GM12878 (cell line): ENCODE results near the gene GNPDA2. TPM values are rescaled to one million over a fixed set of nuclear protein-coding genes. Genes with fewer than 3 reads are reported as not detected.

ENCODE experiments used
- ATAC-seq: fragments of 200-7000 bp; cut with Tn5 transposase; 3 replicates; pipeline ENCODE4 v1.9.1; 2020; ENCODE audit warnings: mild to moderate bottlenecking, moderate library complexity
- Bru-seq: library from RNA; stranded (reverse); fragments of 400-500 nt; gene quantifications from one replicate; lab custom pipeline; 2021; lab: Mats Ljungman, UMichigan
- BruChase-seq, 2 experiments: library from RNA; stranded (reverse); fragments of 400-500 nt; gene quantifications; one replicate each; lab custom pipeline; 2021; lab: Mats Ljungman, UMichigan
- BruUV-seq: library from RNA; stranded (reverse); fragments of 400-500 nt; replicated peaks from 2 replicates; lab custom pipeline; 2021; lab: Mats Ljungman, UMichigan
- CTCF ChIA-PET: fragments of 300-600 bp; sonication (Branson Sonifier 250); formaldehyde crosslinking; extraction: SDS; loops from one replicate; lab custom pipeline; 2021; ENCODE audit warnings: inconsistent platforms; lab: Yijun Ruan, JAX
- POLR2A ChIA-PET: fragments of 350-600 bp; formaldehyde crosslinking; extraction: SDS; loops from one replicate; lab custom pipeline; 2021; ENCODE audit warnings: inconsistent platforms; lab: Charles Lee
- RAD21 ChIA-PET: fragments of 300-600 bp; sonication (Branson Sonifier 250); formaldehyde crosslinking; loops from one replicate; lab custom pipeline; 2023; ENCODE audit warnings: antibody characterized with exemption; ENCODE audit not compliant: unreplicated experiment; lab: Charles Lee
- SMC1A ChIA-PET: fragments of 300-600 bp; sonication (Branson Sonifier 250); formaldehyde crosslinking; loops from one replicate; lab custom pipeline; 2023; ENCODE audit not compliant: unreplicated experiment, uncharacterized antibody; lab: Charles Lee
- DNase-seq: peaks from one replicate; pipeline ENCODE4 v3.0.0-alpha.2; 2011; ENCODE audit warnings: low read depth, low spot score
- FAIRE-seq: peaks from 3 replicates; lab custom pipeline; 2011; peaks lifted over from hg19 to GRCh38; lab: Jason Lieb, UNC
- H2AFZ ChIP-seq: 2 replicates; pipeline ENCODE4 v1.6.0; 2011; ENCODE audit warnings: low read depth, low read length, control low read depth; ENCODE audit not compliant: control insufficient read depth
- H3K27ac ChIP-seq: 2 replicates; pipeline ENCODE4 v1.5.1; 2011; ENCODE audit warnings: control low read depth; ENCODE audit not compliant: control insufficient read depth, insufficient read depth
- H3K27me3 ChIP-seq, 2 experiments: replicated peaks in 1 of 2; 2 replicates each; pipeline versions ENCODE4 v1.6.0 to v1.6.1; 2011; ENCODE audit warnings: low read length in 1 of 2; ENCODE audit not compliant: control insufficient read depth in 2 of 2, insufficient read depth in 2 of 2
- H3K36me3 ChIP-seq, 2 experiments: 2 replicates each; pipeline ENCODE4 v1.5.1; 2011; ENCODE audit warnings: low read length in 1 of 2; ENCODE audit not compliant: control insufficient read depth in 2 of 2, insufficient read depth in 2 of 2
- H3K4me1 ChIP-seq: 2 replicates; pipeline ENCODE4 v1.6.1; 2011; ENCODE audit warnings: mild to moderate bottlenecking, low read length, moderate library complexity, mixed read lengths; ENCODE audit not compliant: control insufficient read depth, insufficient read depth
- H3K4me2 ChIP-seq: 2 replicates; pipeline ENCODE4 v1.6.0; 2011; ENCODE audit warnings: control low read depth; ENCODE audit not compliant: control insufficient read depth, insufficient read depth
- H3K4me3 ChIP-seq: fragments of 200-600 bp; sonication (generic); 2 replicates; pipeline ENCODE4 v1.5.1; 2016
- H3K79me2 ChIP-seq: 2 replicates; pipeline ENCODE4 v1.6.0; 2011; ENCODE audit warnings: low read length; ENCODE audit not compliant: control insufficient read depth, insufficient read depth
- H3K9ac ChIP-seq: 2 replicates; pipeline ENCODE4 v1.8.0; 2011; ENCODE audit warnings: low read length, control low read depth, mixed read lengths; ENCODE audit not compliant: control insufficient read depth, insufficient read depth
- H3K9me3 ChIP-seq: replicated peaks from 3 replicates; pipeline ENCODE4 v1.5.1; 2011; ENCODE audit warnings: mild to moderate bottlenecking, low read length; ENCODE audit not compliant: control insufficient read depth, insufficient read depth
- H4K20me1 ChIP-seq: 2 replicates; pipeline ENCODE4 v1.6.0; 2011; ENCODE audit not compliant: control insufficient read depth, insufficient read depth
- BCL11A ChIP-seq: IDR thresholded peaks from 2 replicates; pipeline ENCODE4 v1.6.1; 2011; ENCODE audit warnings: low read depth, low read length
- CHD2 ChIP-seq: IDR thresholded peaks from 2 replicates; pipeline ENCODE4 v1.6.1; 2011; ENCODE audit warnings: low read depth, low read length, improper control_type of control experiment, borderline replicate concordance
- EGR1 ChIP-seq, 2 experiments: IDR thresholded peaks; 1 replicate in 1 of 2; 2 replicates in 1 of 2; pipeline ENCODE4 v1.6.1; 2011 to 2012; ENCODE audit warnings: low read depth in 2 of 2, low read length in 2 of 2, borderline replicate concordance in 1 of 2, mild to moderate bottlenecking in 1 of 2, moderate library complexity in 1 of 2
- HDAC2 ChIP-seq: fragments of 200-600 bp; sonication (generic); IDR thresholded peaks from 2 replicates; pipeline ENCODE4 v1.6.1; 2017
- HDGF ChIP-seq: fragments of 450-650 bp; IDR thresholded peaks from 2 replicates; pipeline ENCODE4 v1.6.1; 2016; ENCODE audit warnings: antibody characterized with exemption
- JUND ChIP-seq: IDR thresholded peaks from 2 replicates; pipeline ENCODE4 v1.6.1; 2012; ENCODE audit warnings: low read depth, mild to moderate bottlenecking, low read length, improper control_type of control experiment, moderate library complexity
- RUNX3 ChIP-seq: IDR thresholded peaks from 2 replicates; pipeline ENCODE4 v1.6.1; 2012; ENCODE audit warnings: low read length, inconsistent platforms
- WGBS: methylation state at CpG from one replicate; pipeline ENCODE4 v1.1.6; 2016; ENCODE audit warnings: low lambda C conversion rate; ENCODE audit not compliant: insufficient replicate concordance, insufficient coverage; ENCODE audit errors: missing lambda C conversion rate; 5-methylcytosine and 5-hydroxymethylcytosine counted together
- in situ Hi-C: fragments of 300-500 bp; cut with MboI; formaldehyde crosslinking; loops from 9 replicates; pipeline ENCODE4 v1.14.3; 2018; ENCODE audit warnings: mixed read lengths
- intact Hi-C: fragments of 100-400 bp; cut with micrococcal nuclease; formaldehyde crosslinking; loops from one replicate; pipeline ENCODE4 v1.14.2; 2022; ENCODE audit not compliant: unreplicated experiment
- long read RNA-seq, 2 experiments: library from polyadenylated mRNA; unstranded; transcript quantifications; one replicate each; pipeline ENCODE4 v2.0.0, GENCODE V29; 2019 to 2020
- polyA minus RNA-seq, 3 experiments: library from RNA; depleted of rRNA, polyadenylated mRNA; stranded (reverse); fragments of >200 nt; gene quantifications; 2 replicates each; pipeline ENCODE4 v1.2.3, GENCODE V29; 2011
- polyA plus RNA-seq, 11 experiments: library from polyadenylated mRNA; depleted of rRNA in 4 of 11; unstranded in 6 of 11; stranded (reverse) in 5 of 11; fragments of >200 nt; fragmentation: Nextera tagmentation in 4 of 11; fragmentation: Illumina TruSeq in 1 of 11; extraction: Ambion mirVana in 4 of 11; extraction: Trizol in 1 of 11; gene quantifications; 1 replicate in 1 of 11; 2 replicates in 10 of 11; pipeline versions ENCODE4 v1.2.1 to v1.2.3, GENCODE V29; 2011 to 2016; ENCODE audit warnings: inconsistent platforms in 2 of 11, missing spikeins in 2 of 11, low read depth in 1 of 11
- total RNA-seq, 4 experiments: library from RNA; depleted of rRNA in 3 of 4; stranded (reverse); fragments of >200 nt in 3 of 4; fragmentation: Illumina TruSeq in 1 of 4; extraction: Trizol in 1 of 4; gene quantifications; 2 replicates each; pipeline versions ENCODE4 v1.2.1 to v1.2.3, GENCODE V29; 2013 to 2021
- TF ChIP-seq, protein P1 (sequence below), 3 experiments: IDR thresholded peaks in 2 of 3; conservative IDR thresholded peaks in 1 of 3; 2 replicates each; pipeline ENCODE4 v1.5.1; 2011; ENCODE audit warnings: low read depth in 3 of 3, low read length in 3 of 3, mild to moderate bottlenecking in 3 of 3, control low read depth in 2 of 3, moderate library complexity in 2 of 3, inconsistent platforms in 1 of 3, mixed read lengths in 1 of 3; ENCODE audit not compliant: control insufficient read depth in 2 of 3, insufficient read depth in 1 of 3; ENCODE audit errors: extremely low read depth in 1 of 3
- TF ChIP-seq, protein P2 (sequence below): fragments of 450-650 bp; IDR thresholded peaks from 2 replicates; pipeline ENCODE4 v1.6.1; 2017; ENCODE audit warnings: low read depth, mild to moderate bottlenecking, moderate library complexity
- TF ChIP-seq, protein P3 (sequence below): fragments of 450-650 bp; IDR thresholded peaks from 2 replicates; pipeline ENCODE4 v1.6.1; 2017; ENCODE audit warnings: antibody characterized with exemption, mild to moderate bottlenecking, moderate library complexity

Gene GNPDA2
- total RNA-seq (2013; cell fraction: nucleolus; rRNA removed), result 27.2 and 29.7 TPM in 2 replicates
- 20.3 and 24.6 TPM in 2 replicates for total RNA-seq (2014; rRNA removed)
- 21.7 and 23.4 TPM in 2 replicates for total RNA-seq (2014; rRNA removed; fragmentation: Illumina TruSeq; extraction: Trizol)
- total RNA-seq (2021), result 16.7 and 20.1 TPM in 2 replicates
- 10.7 TPM for polyA plus RNA-seq (2011; ENCODE audit: low read depth)
- 24.5 and 35.1 TPM in 2 replicates for polyA plus RNA-seq (2011; rRNA removed)
- polyA plus RNA-seq (2011; cell fraction: cytosol; rRNA removed), result 8.4 and 9.0 TPM in 2 replicates
- 12.5 and 14.9 TPM in 2 replicates for polyA plus RNA-seq (2011; cell fraction: nucleus; rRNA removed)
- 17.6 and 18.4 TPM in 2 replicates for polyA plus RNA-seq (2012)
- polyA plus RNA-seq (2014; fragmentation: Illumina TruSeq; extraction: Trizol), result 23.1 and 27.3 TPM in 2 replicates
- polyA plus RNA-seq (2014; fragmentation: Nextera tagmentation; extraction: Ambion mirVana), result 10 to 100 TPM; 29.8 to 45.8 TPM
- 16.5 and 21.4 TPM in 2 replicates for polyA plus RNA-seq (2014; rRNA removed)
- polyA plus RNA-seq (2016; fragmentation: Nextera tagmentation; extraction: Ambion mirVana), result 10 to 100 TPM; 26.2 to 26.5 TPM
- 13.1 and 16.5 TPM in 2 replicates for polyA minus RNA-seq (2011; rRNA and poly(A)+ RNA removed)
- 3.5 and 4.7 TPM in 2 replicates for polyA minus RNA-seq (2011; cell fraction: cytosol; rRNA and poly(A)+ RNA removed)
- polyA minus RNA-seq (2011; cell fraction: nucleus; rRNA and poly(A)+ RNA removed), result 20.6 and 26.9 TPM in 2 replicates
- Bru-seq, nascent RNA, result percentile 85 among the genes with signal in this experiment
- BruChase-seq, experiment 1, labeled RNA remaining after a 6-hour chase, result percentile 66 among the genes with signal in this experiment
- BruChase-seq, experiment 2, labeled RNA remaining after a 2-hour chase, result percentile 77 among the genes with signal in this experiment
- long read RNA-seq, experiment 1, transcript GNPDA2-201 (7 exons, 1,930 nt), result major isoform, 9 of 15 reads
- long read RNA-seq, experiment 1, partial matches to known transcripts, result 1 of 15 reads
- long read RNA-seq, experiment 1, other reads (novel, unspliced or antisense), result 1 of 15 reads
- long read RNA-seq, experiment 2, full-length matches to known transcripts, result 148 of 196 reads
- long read RNA-seq, experiment 2, partial matches to known transcripts, result 7 of 196 reads
- long read RNA-seq, experiment 2, other reads (novel, unspliced or antisense), result 41 of 196 reads

DNA sequence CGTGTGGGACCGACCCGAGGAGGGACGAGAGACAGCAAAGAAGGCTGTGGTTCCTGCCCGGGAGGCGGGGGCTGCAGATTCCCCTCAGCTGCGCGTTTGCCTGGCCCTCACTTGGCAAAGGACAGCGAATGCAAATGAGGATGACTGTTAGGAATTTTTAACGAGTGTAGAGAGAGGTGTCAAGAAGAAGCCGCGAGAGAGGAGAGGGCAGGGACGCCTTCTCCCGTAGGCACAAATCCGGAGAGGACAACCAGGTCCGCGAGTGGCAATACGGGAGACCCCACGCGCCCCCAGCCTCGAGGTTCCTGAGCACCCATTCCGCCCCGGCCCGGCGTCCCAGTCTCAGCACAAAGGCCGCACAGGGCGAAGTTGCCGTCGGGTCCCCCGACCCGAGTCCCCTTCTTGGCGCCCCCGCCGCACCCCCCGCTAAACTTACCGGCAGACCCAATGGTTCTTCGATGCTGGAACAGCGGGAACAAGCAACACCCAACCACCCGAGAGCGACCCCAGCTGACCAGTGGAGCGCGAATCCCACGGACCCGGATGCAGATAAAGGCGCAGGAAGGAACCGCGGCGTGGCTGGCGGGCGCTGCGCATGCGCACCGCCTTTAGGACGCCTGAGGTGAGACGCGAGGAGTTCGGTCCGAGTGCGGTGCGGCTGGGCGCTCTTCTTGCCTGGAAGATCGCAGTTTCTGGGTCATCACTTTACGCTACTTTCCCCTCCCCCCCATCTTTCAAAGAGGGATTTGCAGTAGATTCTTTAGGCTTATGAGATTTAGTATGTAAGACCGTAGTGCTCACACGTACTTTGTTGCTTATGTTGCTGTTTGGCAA, at the start of gene GNPDA2:
Gene GNPDA2, minus strand, starts transcription at position 519 of the 834 bp plus-strand sequence. CDS start 4,349 bp downstream, outside the sequence.
- no peak for FAIRE-seq
- no peak for TF ChIP-seq EGR1 (IDR thresholded peaks at IDR 0.05; ENCODE audit: borderline replicate concordance in 1 of 2, low read depth in 2 of 2, low read length in 2 of 2)
- TF ChIP-seq HDAC2, result no peak
- TF ChIP-seq CHD2, result no peak
- TF ChIP-seq HDGF, result 0 out of 2 replicates have a peak, but pooled peaks have one; percentile 54
- TF ChIP-seq, protein P1, sequence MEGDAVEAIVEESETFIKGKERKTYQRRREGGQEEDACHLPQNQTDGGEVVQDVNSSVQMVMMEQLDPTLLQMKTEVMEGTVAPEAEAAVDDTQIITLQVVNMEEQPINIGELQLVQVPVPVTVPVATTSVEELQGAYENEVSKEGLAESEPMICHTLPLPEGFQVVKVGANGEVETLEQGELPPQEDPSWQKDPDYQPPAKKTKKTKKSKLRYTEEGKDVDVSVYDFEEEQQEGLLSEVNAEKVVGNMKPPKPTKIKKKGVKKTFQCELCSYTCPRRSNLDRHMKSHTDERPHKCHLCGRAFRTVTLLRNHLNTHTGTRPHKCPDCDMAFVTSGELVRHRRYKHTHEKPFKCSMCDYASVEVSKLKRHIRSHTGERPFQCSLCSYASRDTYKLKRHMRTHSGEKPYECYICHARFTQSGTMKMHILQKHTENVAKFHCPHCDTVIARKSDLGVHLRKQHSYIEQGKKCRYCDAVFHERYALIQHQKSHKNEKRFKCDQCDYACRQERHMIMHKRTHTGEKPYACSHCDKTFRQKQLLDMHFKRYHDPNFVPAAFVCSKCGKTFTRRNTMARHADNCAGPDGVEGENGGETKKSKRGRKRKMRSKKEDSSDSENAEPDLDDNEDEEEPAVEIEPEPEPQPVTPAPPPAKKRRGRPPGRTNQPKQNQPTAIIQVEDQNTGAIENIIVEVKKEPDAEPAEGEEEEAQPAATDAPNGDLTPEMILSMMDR (IDR thresholded peaks at IDR 0.05 in 2 of 3, conservative IDR thresholded peaks at IDR 0.05 in 1 of 3; ENCODE audit: control insufficient read depth in 2 of 3, extremely low read depth in 1 of 3, insufficient read depth in 1 of 3, low read depth in 3 of 3, low read length in 3 of 3), result peak in 2 of 3 experiments; percentile 15 to 30; a peak in 2 of 6 replicates
- no peak for TF ChIP-seq BCL11A
- TF ChIP-seq RUNX3, result peak; percentile 49
- TF ChIP-seq JUND, result no peak
- TF ChIP-seq, protein P2, sequence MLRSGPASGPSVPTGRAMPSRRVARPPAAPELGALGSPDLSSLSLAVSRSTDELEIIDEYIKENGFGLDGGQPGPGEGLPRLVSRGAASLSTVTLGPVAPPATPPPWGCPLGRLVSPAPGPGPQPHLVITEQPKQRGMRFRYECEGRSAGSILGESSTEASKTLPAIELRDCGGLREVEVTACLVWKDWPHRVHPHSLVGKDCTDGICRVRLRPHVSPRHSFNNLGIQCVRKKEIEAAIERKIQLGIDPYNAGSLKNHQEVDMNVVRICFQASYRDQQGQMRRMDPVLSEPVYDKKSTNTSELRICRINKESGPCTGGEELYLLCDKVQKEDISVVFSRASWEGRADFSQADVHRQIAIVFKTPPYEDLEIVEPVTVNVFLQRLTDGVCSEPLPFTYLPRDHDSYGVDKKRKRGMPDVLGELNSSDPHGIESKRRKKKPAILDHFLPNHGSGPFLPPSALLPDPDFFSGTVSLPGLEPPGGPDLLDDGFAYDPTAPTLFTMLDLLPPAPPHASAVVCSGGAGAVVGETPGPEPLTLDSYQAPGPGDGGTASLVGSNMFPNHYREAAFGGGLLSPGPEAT, result peak; percentile 19; the same call in 1 of the 2 replicates
- TF ChIP-seq, protein P3, sequence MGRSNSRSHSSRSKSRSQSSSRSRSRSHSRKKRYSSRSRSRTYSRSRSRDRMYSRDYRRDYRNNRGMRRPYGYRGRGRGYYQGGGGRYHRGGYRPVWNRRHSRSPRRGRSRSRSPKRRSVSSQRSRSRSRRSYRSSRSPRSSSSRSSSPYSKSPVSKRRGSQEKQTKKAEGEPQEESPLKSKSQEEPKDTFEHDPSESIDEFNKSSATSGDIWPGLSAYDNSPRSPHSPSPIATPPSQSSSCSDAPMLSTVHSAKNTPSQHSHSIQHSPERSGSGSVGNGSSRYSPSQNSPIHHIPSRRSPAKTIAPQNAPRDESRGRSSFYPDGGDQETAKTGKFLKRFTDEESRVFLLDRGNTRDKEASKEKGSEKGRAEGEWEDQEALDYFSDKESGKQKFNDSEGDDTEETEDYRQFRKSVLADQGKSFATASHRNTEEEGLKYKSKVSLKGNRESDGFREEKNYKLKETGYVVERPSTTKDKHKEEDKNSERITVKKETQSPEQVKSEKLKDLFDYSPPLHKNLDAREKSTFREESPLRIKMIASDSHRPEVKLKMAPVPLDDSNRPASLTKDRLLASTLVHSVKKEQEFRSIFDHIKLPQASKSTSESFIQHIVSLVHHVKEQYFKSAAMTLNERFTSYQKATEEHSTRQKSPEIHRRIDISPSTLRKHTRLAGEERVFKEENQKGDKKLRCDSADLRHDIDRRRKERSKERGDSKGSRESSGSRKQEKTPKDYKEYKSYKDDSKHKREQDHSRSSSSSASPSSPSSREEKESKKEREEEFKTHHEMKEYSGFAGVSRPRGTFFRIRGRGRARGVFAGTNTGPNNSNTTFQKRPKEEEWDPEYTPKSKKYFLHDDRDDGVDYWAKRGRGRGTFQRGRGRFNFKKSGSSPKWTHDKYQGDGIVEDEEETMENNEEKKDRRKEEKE, result no peak

More for the DNA sequence above, at the start of gene GNPDA2:
- intact Hi-C loops, result loop anchor here (2.0 kb wide), 1 partner anchor 47 kb away; the partner anchor contains the start of gene GUF1
- Histone ChIP-seq H3K9ac (peak within 1 kb of the TSS; percentile 89), H3K4me2 (peak within 1 kb of the TSS; percentile 99), H3K9me3 (no peaks in the 10 kb centered on the region), H3K27me3 (no peaks in the 10 kb centered on the region), H3K79me2 (peaks cover 41% of the 10 kb centered on the region), H2AFZ (peak within 1 kb of the TSS; percentile 100), H3K36me3 (no peaks in the 10 kb centered on the region; a peak in 1 of 4 replicates), H3K27ac (peak within 1 kb of the TSS; percentile 90), H3K4me1 (no peaks in the 10 kb centered on the region; the same call in 1 of the 2 replicates), H4K20me1 (no peaks in the 10 kb centered on the region), H3K4me3 (peak within 1 kb of the TSS; percentile 92)
- ATAC-seq (peak; percentile 94), DNase-seq (peak; percentile 50)
- ChIA-PET CTCF (interaction anchor here (1.0 to 1.2 kb wide), 3 partner anchors 9 to 96 kb away, joined by 3 read pairs; partner anchors contain the start of gene GUF1), RAD21 (interaction anchor here (1.5 kb wide), 1 partner anchor 49 kb away, joined by 4 read pairs; the partner anchor contains the start of gene GUF1), POLR2A (interaction anchor here (1.0 to 1.4 kb wide), 3 partner anchors 19 to 49 kb away, joined by 3 to 4 read pairs (median 3); partner anchors contain the start of gene GUF1), SMC1A (interaction anchor here (0.7 to 2.0 kb wide), 4 partner anchors 9 to 48 kb away, joined by 3 to 9 read pairs (median 3); partner anchors contain the start of gene GUF1)
- WGBS, result under 1% methylated on average over 53 of the region's 65 CpGs
- in situ Hi-C loops, result no loop called here
- BruUV-seq, result TSS peak; percentile 70
